ENCODE data around the gene KANSL1. TPM values are rescaled to one million over a fixed set of nuclear protein-coding genes. Genes with fewer than 3 reads are reported as not detected.
"Not testable (repeated sequence)": the region's sequence is repeated elsewhere in the genome, so short reads cannot be mapped to it uniquely, and the experiment has no call there.

The KANSL1 gene
- total RNA-seq, 2 experiments from 2014 or later, result 54.4 to 55.3 TPM

DNA sequence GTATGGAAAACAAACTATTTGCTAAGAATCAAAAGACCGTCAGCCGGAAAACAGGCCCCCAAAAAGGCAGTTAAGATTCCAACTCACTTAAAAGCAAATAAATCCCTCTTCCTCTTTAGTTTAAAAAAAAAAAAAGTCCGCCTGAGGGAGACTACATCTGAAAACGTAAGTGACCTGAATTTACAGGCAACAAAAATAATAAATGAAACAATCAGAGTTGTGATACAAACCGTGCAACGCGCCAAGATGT, 1.1 kb downstream of the KANSL1 start:
- TF ChIP-seq, protein P1, sequence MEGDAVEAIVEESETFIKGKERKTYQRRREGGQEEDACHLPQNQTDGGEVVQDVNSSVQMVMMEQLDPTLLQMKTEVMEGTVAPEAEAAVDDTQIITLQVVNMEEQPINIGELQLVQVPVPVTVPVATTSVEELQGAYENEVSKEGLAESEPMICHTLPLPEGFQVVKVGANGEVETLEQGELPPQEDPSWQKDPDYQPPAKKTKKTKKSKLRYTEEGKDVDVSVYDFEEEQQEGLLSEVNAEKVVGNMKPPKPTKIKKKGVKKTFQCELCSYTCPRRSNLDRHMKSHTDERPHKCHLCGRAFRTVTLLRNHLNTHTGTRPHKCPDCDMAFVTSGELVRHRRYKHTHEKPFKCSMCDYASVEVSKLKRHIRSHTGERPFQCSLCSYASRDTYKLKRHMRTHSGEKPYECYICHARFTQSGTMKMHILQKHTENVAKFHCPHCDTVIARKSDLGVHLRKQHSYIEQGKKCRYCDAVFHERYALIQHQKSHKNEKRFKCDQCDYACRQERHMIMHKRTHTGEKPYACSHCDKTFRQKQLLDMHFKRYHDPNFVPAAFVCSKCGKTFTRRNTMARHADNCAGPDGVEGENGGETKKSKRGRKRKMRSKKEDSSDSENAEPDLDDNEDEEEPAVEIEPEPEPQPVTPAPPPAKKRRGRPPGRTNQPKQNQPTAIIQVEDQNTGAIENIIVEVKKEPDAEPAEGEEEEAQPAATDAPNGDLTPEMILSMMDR (IDR thresholded peaks at IDR 0.05), result no peak
- intact Hi-C loops (cut with micrococcal nuclease), result loop anchor here (5.0 kb wide), 3 partner anchors 35 to 145 kb away; no protein-coding TSS in a partner anchor
- ChIA-PET POLR2A (interaction anchor here (0.9 to 1.5 kb wide), 2 partner anchors 16 to 134 kb away, joined by 3 read pairs; no protein-coding TSS in a partner anchor), CTCF (interaction anchor here (2.3 to 3.0 kb wide), 4 partner anchors 13 to 148 kb away, joined by 9 to 24 read pairs (median 12); no protein-coding TSS in a partner anchor)
- peaks cover 30% of the 10 kb centered on the region for H3K36me3 Mint-ChIP-seq (ENCODE audit: low read depth)
- H3K27me3 Mint-ChIP-seq, result no peaks in the 10 kb centered on the region
- H3K4me1 Mint-ChIP-seq (ENCODE audit: low read depth), result peaks cover 55% of the 10 kb centered on the region
- peak overlapping the region; percentile 98 for H3K27ac Mint-ChIP-seq
- peak overlapping the region; percentile 90 for H3K4me3 Mint-ChIP-seq
- no peaks in the 10 kb centered on the region for H3K9me3 Mint-ChIP-seq
- DNase-seq (no peak), ATAC-seq (no peak)

- Mint-ChIP-seq H3K27me3 (no peaks in the 10 kb centered on the region), H3K9me3 (no peaks in the 10 kb centered on the region), H3K4me3 (peak overlapping the region; percentile 90), H3K36me3 (ENCODE audit: low read depth) (peaks cover 27% of the 10 kb centered on the region), H3K4me1 (ENCODE audit: low read depth) (peaks cover 56% of the 10 kb centered on the region), H3K27ac (peak overlapping the region; percentile 98)
- TF ChIP-seq, protein P1 (IDR thresholded peaks at IDR 0.05), result no peak
- CTCF ChIA-PET, result interaction anchor here (2.3 to 3.0 kb wide), 4 partner anchors 12 to 147 kb away, joined by 9 to 24 read pairs (median 12); no protein-coding TSS in a partner anchor
- POLR2A ChIA-PET, result interaction anchor here (0.8 to 1.5 kb wide), 3 partner anchors 16 to 133 kb away, joined by 3 read pairs; no protein-coding TSS in a partner anchor
- intact Hi-C loops (cut with micrococcal nuclease), result loop anchor here (5.0 kb wide), 3 partner anchors 34 to 144 kb away; no protein-coding TSS in a partner anchor
- no peak for ATAC-seq
- peak; percentile 43 for DNase-seq
Measured at GRCh38 chr17:46191322-46192188, 1.7 kb downstream of the KANSL1 start.

DNA sequence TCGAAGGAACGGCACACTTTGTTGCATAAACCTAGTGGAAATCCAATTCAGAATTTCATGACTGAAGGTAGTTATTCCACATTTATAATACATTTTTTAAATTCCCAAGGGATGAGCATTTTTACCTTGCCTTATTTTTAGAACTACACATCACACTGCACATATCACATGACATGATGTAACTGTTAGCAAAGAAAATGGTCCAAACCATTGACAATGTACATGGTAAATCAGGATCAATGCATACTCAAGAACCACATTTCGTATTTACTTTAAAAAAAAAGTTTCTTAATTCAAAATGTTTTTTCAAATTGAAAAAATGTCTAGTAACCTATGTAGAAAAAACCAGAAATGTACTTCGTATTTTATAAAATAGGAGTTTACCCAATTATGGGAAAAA, 2.5 kb downstream of the KANSL1 start:
- DNase-seq, result no peak
- Mint-ChIP-seq H3K27ac (peak overlapping the region; percentile 87), H3K27me3 (no peaks in the 10 kb centered on the region), H3K4me3 (peak overlapping the region; percentile 90), H3K36me3 (ENCODE audit: low read depth) (peaks cover 27% of the 10 kb centered on the region), H3K4me1 (ENCODE audit: low read depth) (peaks cover 52% of the 10 kb centered on the region), H3K9me3 (no peaks in the 10 kb centered on the region)
- TF ChIP-seq, protein P1 (IDR thresholded peaks at IDR 0.05), result no peak
- POLR2A ChIA-PET, result no interaction called here
- intact Hi-C loops (cut with micrococcal nuclease), result loop anchor here (5.0 kb wide), 3 partner anchors 33 to 143 kb away; no protein-coding TSS in a partner anchor
- ATAC-seq, result no peak
- CTCF ChIA-PET, result no interaction called here

DNA sequence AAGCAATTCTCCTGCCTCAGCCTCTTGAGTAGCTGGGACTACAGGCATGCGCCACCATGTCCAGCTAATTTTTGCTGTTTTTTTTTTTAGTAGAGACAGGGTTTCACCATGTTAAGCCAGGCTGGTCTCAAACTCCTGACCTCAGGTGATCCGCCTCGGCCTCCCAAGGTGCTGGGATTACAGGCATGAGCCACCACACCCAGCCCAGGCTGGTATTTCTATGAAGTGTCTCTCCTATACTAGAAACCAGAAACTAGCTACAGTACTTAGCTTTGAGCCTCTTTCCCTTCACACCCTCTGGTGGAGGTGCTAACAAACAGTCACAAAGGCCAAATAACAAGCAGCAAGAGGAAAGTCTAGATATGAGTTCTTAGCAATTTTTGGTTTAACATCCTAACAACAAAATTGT, 6.4 kb downstream of the KANSL1 start:
- intact Hi-C loops (cut with micrococcal nuclease); H3K27me3 Mint-ChIP-seq; H3K9me3 Mint-ChIP-seq: not testable (repeated sequence)
- Mint-ChIP-seq H3K4me1 (ENCODE audit: low read depth) (peaks cover 70% of the 10 kb centered on the region), H3K4me3 (peak overlapping the region; percentile 33), H3K36me3 (ENCODE audit: low read depth) (peaks cover 29% of the 10 kb centered on the region), H3K27ac (peak overlapping the region; percentile 75)
- ChIA-PET POLR2A (interaction anchor here (0.8 to 1.5 kb wide), 6 partner anchors 8 to 86 kb away, joined by 3 to 9 read pairs (median 3); no protein-coding TSS in a partner anchor), CTCF (interaction anchor here (0.8 to 3.9 kb wide), 28 partner anchors 9 to 184 kb away, joined by 3 to 35 read pairs (median 5); no protein-coding TSS in a partner anchor)
- ATAC-seq, result peak; percentile 78
- TF ChIP-seq, protein P1 (IDR thresholded peaks at IDR 0.05), result peak; percentile 48
- DNase-seq, result peak; percentile 50
